BLaER1 (cell line): Measurements from ENCODE around the gene ZNF358.

Source experiments
- H3K27ac ChIP-seq: shearing (Covaris generic); formaldehyde crosslinking; 2 replicates; pipeline ENCODE4 v1.8.1; 2022
- H3K27me3 ChIP-seq: shearing (Covaris generic); formaldehyde crosslinking; 2 replicates; pipeline ENCODE4 v1.8.1; 2022
- H3K36me3 ChIP-seq: shearing (Covaris generic); formaldehyde crosslinking; 2 replicates; pipeline ENCODE4 v1.8.1; 2022
- H3K4me1 ChIP-seq: shearing (Covaris generic); formaldehyde crosslinking; 2 replicates; pipeline ENCODE4 v1.8.1; 2022
- H3K4me2 ChIP-seq: shearing (Covaris generic); formaldehyde crosslinking; 2 replicates; pipeline ENCODE4 v1.8.1; 2022
- H3K4me3 ChIP-seq: shearing (Covaris generic); formaldehyde crosslinking; 2 replicates; pipeline ENCODE4 v1.8.1; 2022
- H3K9ac ChIP-seq: shearing (Covaris generic); formaldehyde crosslinking; 2 replicates; pipeline ENCODE4 v1.8.1; 2022
- H3K9me3 ChIP-seq: shearing (Covaris generic); formaldehyde crosslinking; 2 replicates; pipeline ENCODE4 v1.8.1; 2022
- H4K20me1 ChIP-seq: shearing (Covaris generic); formaldehyde crosslinking; 2 replicates; pipeline ENCODE4 v1.8.1; 2022
- Cebpa-rat ChIP-seq: shearing (Covaris generic); IDR thresholded peaks from 2 replicates; pipeline ENCODE4 v1.8.1; 2022

The ZNF358 gene

DNA sequence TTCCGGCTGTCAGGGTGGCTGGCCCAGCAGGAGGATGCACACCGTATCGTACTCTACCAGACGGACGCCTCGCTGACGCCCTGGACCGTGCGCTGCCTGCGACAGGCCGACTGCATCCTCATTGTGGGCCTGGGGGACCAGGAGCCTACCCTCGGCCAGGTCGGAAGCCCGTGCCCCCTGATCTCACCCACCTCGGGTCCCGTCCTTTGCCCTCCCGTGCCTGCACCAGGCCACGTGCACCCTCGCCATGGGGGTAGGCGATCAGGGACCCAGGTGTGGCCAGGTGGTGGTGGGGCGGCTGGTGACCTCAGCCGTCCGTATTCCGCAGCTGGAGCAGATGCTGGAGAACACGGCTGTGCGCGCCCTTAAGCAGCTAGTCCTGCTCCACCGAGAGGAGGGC, 38.7 kb downstream of the ZNF358 start:
- H3K36me3 ChIP-seq, result peaks cover 82% of the 10 kb centered on the region
- H3K4me2 ChIP-seq, result no peak overlapping the region
- no peaks in the 10 kb centered on the region for H3K4me1 ChIP-seq
- no peak overlapping the region for H3K27ac ChIP-seq
- H3K9ac ChIP-seq, result no peak overlapping the region
- no peaks in the 10 kb centered on the region for H4K20me1 ChIP-seq
- no peak overlapping the region for H3K4me3 ChIP-seq
- H3K9me3 ChIP-seq, result peaks cover 5% of the 10 kb centered on the region; the same call in 1 of the 2 replicates
- no peaks in the 10 kb centered on the region for H3K27me3 ChIP-seq
- no peak for TF ChIP-seq Cebpa-rat

DNA sequence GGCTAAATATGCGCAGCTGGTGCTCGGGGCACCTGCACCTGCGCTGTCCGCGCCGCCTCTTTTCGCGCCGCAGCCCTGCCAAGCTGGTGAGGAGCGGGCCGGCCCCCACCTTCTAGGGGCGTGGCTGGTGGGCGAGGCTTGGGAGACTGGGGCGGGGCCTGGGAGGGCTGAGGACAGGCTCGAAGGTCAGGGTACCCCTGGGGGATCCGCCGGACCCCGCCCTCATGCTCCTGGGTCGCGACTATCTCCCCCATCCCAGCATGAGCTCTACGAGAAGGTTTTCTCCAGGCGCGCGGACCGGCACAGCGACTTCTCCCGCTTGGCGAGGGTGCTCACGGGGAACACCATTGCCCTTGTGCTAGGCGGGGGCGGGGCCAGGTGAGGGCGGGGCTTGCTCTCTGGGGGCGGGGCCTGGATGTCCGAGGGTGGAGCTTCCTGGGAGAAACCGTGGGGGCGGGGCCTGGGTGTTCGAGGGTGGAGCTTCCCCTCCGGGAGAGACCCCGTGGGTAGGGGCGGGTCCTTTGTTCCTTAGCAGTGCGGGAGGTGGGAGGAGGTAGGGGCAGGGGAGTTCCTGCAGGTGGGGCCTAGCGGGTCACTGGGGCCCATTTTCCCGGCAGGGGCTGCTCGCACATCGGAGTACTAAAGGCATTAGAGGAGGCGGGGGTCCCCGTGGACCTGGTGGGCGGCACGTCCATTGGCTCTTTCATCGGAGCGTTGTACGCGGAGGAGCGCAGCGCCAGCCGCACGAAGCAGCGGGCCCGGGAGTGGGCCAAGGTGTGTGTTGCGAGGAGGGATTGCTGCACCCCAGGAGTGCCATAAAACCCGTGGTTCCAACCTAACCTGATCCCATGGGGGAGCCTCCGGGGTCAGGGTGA, 39.3 kb downstream of the ZNF358 start:
- Histone ChIP-seq H3K4me2 (no peak overlapping the region), H3K27me3 (no peaks in the 10 kb centered on the region), H3K9ac (no peak overlapping the region), H3K9me3 (peaks cover 7% of the 10 kb centered on the region; the same call in 1 of the 2 replicates), H3K36me3 (peaks cover 79% of the 10 kb centered on the region), H4K20me1 (no peaks in the 10 kb centered on the region), H3K4me1 (no peaks in the 10 kb centered on the region), H3K27ac (no peak overlapping the region), H3K4me3 (no peak overlapping the region)
- TF ChIP-seq Cebpa-rat, result no peak

DNA sequence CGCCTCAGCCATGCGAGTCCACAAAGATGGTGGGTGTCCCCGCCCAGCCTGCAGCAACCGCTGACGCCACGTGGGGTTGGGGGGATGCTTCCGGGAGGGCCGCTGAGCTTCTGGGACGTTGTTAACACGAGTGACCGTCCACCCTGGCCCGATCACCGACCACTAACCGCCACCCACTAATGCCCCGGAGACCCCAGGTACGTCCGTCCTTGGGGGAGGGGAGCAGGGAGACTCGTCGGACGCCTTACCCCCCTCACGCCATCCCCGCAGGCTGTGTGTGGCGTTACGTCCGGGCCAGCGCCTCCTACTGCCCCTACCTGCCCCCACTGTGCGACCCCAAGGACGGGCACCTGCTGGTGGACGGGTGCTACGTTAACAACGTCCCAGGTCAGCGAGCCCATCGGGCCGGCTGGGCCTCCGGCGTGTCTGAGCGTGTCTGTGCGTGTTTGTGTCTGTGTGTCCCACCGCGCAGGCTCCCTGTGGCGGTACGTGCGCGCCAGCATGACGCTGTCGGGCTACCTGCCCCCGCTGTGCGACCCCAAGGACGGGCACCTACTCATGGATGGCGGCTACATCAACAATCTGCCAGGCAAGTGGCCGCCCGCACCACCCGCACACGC, 40.9 kb downstream of the ZNF358 start:
- H3K27me3 ChIP-seq, result no peaks in the 10 kb centered on the region
- no peak overlapping the region for H3K4me2 ChIP-seq
- no peak overlapping the region for H3K27ac ChIP-seq
- peaks cover 78% of the 10 kb centered on the region for H3K36me3 ChIP-seq
- H3K4me3 ChIP-seq, result no peak overlapping the region
- TF ChIP-seq Cebpa-rat, result no peak
- H4K20me1 ChIP-seq, result peaks cover 1% of the 10 kb centered on the region; the same call in 1 of the 2 replicates
- H3K9me3 ChIP-seq, result peaks cover 12% of the 10 kb centered on the region; the same call in 1 of the 2 replicates
- H3K4me1 ChIP-seq, result no peaks in the 10 kb centered on the region
- no peak overlapping the region for H3K9ac ChIP-seq

DNA sequence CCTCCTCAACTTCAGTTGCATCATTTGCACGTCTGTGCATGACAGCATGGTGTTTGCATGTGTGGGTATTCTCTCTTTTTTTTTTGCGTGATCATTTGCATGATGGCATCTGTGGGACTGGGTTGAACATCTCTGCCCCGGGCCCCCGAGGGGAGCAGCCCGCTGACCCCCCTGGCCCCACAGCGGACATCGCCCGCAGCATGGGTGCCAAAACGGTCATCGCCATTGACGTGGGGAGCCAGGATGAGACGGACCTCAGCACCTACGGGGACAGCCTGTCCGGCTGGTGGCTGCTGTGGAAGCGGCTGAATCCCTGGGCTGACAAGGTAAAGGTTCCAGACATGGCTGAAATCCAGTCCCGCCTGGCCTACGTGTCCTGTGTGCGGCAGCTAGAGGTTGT, 42.8 kb downstream of the ZNF358 start:
- peaks cover 70% of the 10 kb centered on the region for H3K36me3 ChIP-seq
- no peaks in the 10 kb centered on the region for H3K4me1 ChIP-seq
- H4K20me1 ChIP-seq, result peaks cover 9% of the 10 kb centered on the region; the same call in 1 of the 2 replicates
- H3K9ac ChIP-seq, result no peak overlapping the region
- H3K9me3 ChIP-seq, result peaks cover 12% of the 10 kb centered on the region; the same call in 1 of the 2 replicates
- no peak for TF ChIP-seq Cebpa-rat
- H3K4me2 ChIP-seq, result no peak overlapping the region
- H3K27me3 ChIP-seq, result no peaks in the 10 kb centered on the region
- no peak overlapping the region for H3K4me3 ChIP-seq
- H3K27ac ChIP-seq, result no peak overlapping the region

DNA sequence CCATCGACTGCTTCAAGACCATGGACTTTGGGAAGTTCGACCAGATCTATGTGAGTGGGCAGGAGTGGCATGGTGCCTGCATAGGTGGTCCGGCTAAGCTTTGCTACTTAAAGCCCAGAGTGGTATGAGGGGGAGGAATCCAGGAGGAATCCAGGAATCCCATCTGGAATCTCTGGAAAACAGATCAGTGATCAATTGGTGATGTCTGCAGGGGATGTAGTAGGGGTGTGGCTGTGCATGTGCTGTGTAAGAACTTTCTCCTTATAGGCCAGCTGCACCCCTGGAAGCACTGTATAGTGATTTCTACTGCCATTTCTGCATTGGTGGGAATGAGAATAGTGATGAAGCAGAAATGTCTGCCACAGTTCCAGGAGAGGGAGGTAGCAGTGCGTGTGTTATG, 43.2 kb downstream of the ZNF358 start:
- H3K27me3 ChIP-seq, result no peaks in the 10 kb centered on the region
- no peak overlapping the region for H3K4me3 ChIP-seq
- TF ChIP-seq Cebpa-rat, result no peak
- H4K20me1 ChIP-seq, result peaks cover 9% of the 10 kb centered on the region; the same call in 1 of the 2 replicates
- H3K9me3 ChIP-seq, result peaks cover 12% of the 10 kb centered on the region; the same call in 1 of the 2 replicates
- H3K4me2 ChIP-seq, result no peak overlapping the region
- no peaks in the 10 kb centered on the region for H3K4me1 ChIP-seq
- no peak overlapping the region for H3K27ac ChIP-seq
- peaks cover 69% of the 10 kb centered on the region for H3K36me3 ChIP-seq
- no peak overlapping the region for H3K9ac ChIP-seq

GRCh38 chr19:7560255-7560654, 44.4 kb downstream of the ZNF358 start:
- Histone ChIP-seq H4K20me1 (peaks cover 9% of the 10 kb centered on the region; the same call in 1 of the 2 replicates), H3K4me1 (no peaks in the 10 kb centered on the region), H3K4me3 (no peak overlapping the region), H3K9ac (no peak overlapping the region), H3K4me2 (no peak overlapping the region), H3K36me3 (peaks cover 59% of the 10 kb centered on the region), H3K27ac (no peak overlapping the region), H3K9me3 (peaks cover 7% of the 10 kb centered on the region; the same call in 1 of the 2 replicates), H3K27me3 (no peaks in the 10 kb centered on the region)
- TF ChIP-seq Cebpa-rat, result no peak

- Histone ChIP-seq H3K36me3 (peaks cover 49% of the 10 kb centered on the region), H3K27me3 (no peaks in the 10 kb centered on the region), H3K4me2 (no peak overlapping the region), H3K4me3 (no peak overlapping the region), H3K27ac (no peak overlapping the region), H3K9me3 (peaks cover 7% of the 10 kb centered on the region; the same call in 1 of the 2 replicates), H4K20me1 (peaks cover 9% of the 10 kb centered on the region; the same call in 1 of the 2 replicates), H3K9ac (no peak overlapping the region), H3K4me1 (no peaks in the 10 kb centered on the region)
- TF ChIP-seq Cebpa-rat, result no peak
These were observed 45.4 kb downstream of the ZNF358 start for GRCh38 chr19:7561325-7561724.

DNA sequence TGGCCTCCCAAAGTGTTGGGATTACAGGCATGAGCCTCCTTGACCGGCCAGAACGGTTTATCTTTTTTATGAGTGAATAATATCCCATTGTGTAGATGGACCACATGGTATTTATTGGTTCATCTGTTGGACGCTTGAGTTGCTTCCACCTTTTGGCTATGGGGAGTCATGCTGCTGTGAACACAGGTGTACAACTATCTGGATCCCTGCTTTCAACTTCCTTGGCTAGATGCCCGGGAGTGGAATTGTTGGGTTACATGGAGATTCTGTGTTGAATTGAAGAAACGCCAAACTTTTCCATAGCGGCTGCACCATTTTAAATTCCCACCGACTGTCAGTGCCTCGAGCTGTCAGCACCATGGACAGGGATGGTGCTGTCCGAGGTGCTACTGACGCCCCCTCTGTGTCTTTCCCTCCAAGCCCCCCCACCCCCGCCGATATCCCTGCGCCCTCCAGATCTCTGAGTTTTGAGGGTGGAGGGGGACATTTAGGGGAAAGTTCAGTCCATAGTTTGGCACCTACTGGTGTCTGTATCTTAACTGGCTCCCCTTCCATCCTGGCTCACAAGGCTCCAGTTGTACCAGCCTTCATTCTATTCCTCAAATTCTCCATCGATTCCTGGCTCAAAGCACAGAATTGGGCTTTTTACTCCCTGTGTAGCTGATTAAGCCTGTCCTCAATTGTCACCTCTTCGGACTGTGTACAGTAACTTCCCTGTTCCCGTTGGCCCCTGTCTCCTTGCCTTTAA, 46.9 kb downstream of the ZNF358 start:
- no peaks in the 10 kb centered on the region for H3K27me3 ChIP-seq
- no peak for TF ChIP-seq Cebpa-rat
- no peak overlapping the region for H3K27ac ChIP-seq
- peaks cover 9% of the 10 kb centered on the region; the same call in 1 of the 2 replicates for H4K20me1 ChIP-seq
- H3K9me3 ChIP-seq, result peaks cover 7% of the 10 kb centered on the region; the same call in 1 of the 2 replicates
- no peaks in the 10 kb centered on the region for H3K4me1 ChIP-seq
- H3K9ac ChIP-seq, result no peak overlapping the region
- no peak overlapping the region for H3K4me2 ChIP-seq
- H3K36me3 ChIP-seq, result peaks cover 34% of the 10 kb centered on the region
- no peak overlapping the region for H3K4me3 ChIP-seq

DNA sequence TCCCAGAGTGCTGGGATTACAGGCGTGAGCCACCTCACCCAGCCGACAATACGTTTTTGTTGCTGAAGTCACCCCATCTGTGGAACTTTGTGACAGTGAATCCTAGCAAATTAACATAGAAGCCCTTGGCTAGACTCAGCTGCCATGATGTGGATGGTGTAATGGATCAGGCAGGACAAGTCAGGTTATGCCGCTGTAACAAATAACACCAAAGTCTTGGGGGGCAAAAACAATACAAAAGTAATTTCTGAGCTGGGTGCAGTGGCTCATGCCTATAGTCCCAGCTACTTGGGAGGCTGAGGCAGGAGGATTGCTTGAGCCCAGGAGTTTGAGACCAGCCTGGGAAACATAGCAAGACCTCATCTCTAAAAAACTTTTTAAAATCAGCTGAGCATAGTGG, 49.0 kb downstream of the ZNF358 start:
- H3K4me1 ChIP-seq, result no peaks in the 10 kb centered on the region
- H3K27ac ChIP-seq, result no peak overlapping the region
- no peaks in the 10 kb centered on the region for H3K27me3 ChIP-seq
- H3K4me3 ChIP-seq, result no peak overlapping the region
- peaks cover 9% of the 10 kb centered on the region; the same call in 1 of the 2 replicates for H4K20me1 ChIP-seq
- no peak overlapping the region for H3K4me2 ChIP-seq
- H3K9ac ChIP-seq, result no peak overlapping the region
- TF ChIP-seq Cebpa-rat, result no peak
- H3K36me3 ChIP-seq, result peaks cover 16% of the 10 kb centered on the region
- peaks cover 7% of the 10 kb centered on the region; the same call in 1 of the 2 replicates for H3K9me3 ChIP-seq
